PFSK-1 (cell line): Measurements from ENCODE around the gene APOBEC3G.

Source experiments
- FOXP2 ChIP-seq: optimal IDR thresholded peaks from 2 replicates; pipeline ENCODE3; 2011; ENCODE audit warnings: borderline replicate concordance, control low read depth, inconsistent platforms; ENCODE audit not compliant: insufficient read depth; ENCODE audit errors: extremely low read length, extremely low read depth
- POLR2AphosphoS5 ChIP-seq: IDR thresholded peaks from 2 replicates; pipeline ENCODE4 v1.6.1; 2012; ENCODE audit warnings: low read depth, mild to moderate bottlenecking, control low read depth, low read length, moderate library complexity
- REST ChIP-seq, 2 experiments: IDR thresholded peaks; 2 replicates each; pipeline versions ENCODE4 v1.6.1 to v1.8.0; 2011 to 2012; ENCODE audit warnings: low read depth in 2 of 2, low read length in 2 of 2, control low read depth in 1 of 2, inconsistent platforms in 1 of 2, mild to moderate bottlenecking in 1 of 2, moderate library complexity in 1 of 2; ENCODE audit not compliant: insufficient read depth in 1 of 2
- SIN3A ChIP-seq: IDR thresholded peaks from 2 replicates; pipeline ENCODE4 v1.6.1; 2012; ENCODE audit warnings: mild to moderate bottlenecking, low read length, moderate library complexity, borderline replicate concordance; ENCODE audit not compliant: insufficient read depth
- TAF1 ChIP-seq: IDR thresholded peaks from 2 replicates; pipeline ENCODE4 v1.6.1; 2012; ENCODE audit warnings: low read length, control low read depth, borderline replicate concordance; ENCODE audit not compliant: insufficient read depth

Gene APOBEC3G

GRCh38 chr22:39081598-39081997 is 4.5 kb downstream of the APOBEC3G start:
- TF ChIP-seq POLR2AphosphoS5 (no peak), REST (IDR thresholded peaks at IDR 0.05; ENCODE audit: insufficient read depth in 1 of 2, low read depth in 2 of 2, low read length in 2 of 2) (no peak), FOXP2 (no peak), SIN3A (no peak), TAF1 (no peak)

GRCh38 chr22:39083212-39084165 is 6.4 kb downstream of the APOBEC3G start:
- TF ChIP-seq FOXP2 (no peak), REST (IDR thresholded peaks at IDR 0.05; ENCODE audit: insufficient read depth in 1 of 2, low read depth in 2 of 2, low read length in 2 of 2) (no peak), SIN3A (no peak), POLR2AphosphoS5 (no peak), TAF1 (no peak)

GRCh38 chr22:39084666-39085065 is 7.6 kb downstream of the APOBEC3G start:
- TF ChIP-seq REST (IDR thresholded peaks at IDR 0.05; ENCODE audit: insufficient read depth in 1 of 2, low read depth in 2 of 2, low read length in 2 of 2) (no peak), POLR2AphosphoS5 (no peak), SIN3A (no peak), FOXP2 (no peak), TAF1 (no peak)

GRCh38 chr22:39087098-39087497 is 10.0 kb downstream of the APOBEC3G start:
- no peak for TF ChIP-seq SIN3A
- TF ChIP-seq REST (IDR thresholded peaks at IDR 0.05; ENCODE audit: insufficient read depth in 1 of 2, low read depth in 2 of 2, low read length in 2 of 2), result no peak
- no peak for TF ChIP-seq TAF1
- TF ChIP-seq POLR2AphosphoS5, result no peak
- no peak for TF ChIP-seq FOXP2
